ENCODE data around the gene AIFM2.

AIFM2 gene

DNA sequence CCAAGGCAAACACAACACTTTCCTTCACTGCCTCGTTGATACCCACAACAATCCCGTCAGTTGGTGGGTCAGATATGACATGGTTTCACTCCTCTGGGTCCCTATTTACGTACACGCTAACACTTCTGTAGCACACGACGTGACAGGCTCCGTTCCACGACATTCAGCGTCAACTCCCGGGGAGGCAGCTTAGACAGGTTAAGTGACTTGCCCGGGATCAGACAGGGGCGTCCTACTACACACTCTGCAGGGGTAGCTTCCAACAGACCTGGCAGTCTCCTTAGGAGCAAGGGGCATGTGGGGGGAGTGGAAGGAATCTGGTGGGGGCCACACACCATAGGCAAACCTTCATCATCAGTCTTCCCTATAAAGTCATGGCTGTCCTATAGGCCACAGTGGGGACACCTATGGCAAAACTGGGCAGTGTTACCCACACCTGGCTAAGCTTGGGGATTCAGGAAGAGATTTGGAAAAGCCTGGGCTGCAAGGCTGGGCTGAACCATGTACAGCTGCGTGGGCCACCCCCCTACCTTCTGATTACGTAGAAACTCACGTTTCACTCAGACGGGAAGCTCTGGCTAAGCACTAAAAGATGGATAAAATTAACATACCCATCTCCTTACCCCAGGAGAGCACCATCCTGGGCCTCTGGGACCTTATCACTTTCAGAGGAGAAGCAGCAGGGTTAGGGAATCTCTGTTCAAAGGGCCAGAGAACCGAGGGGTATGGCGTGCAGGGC, 11.9 kb upstream of the AIFM2 start:
- Histone ChIP-seq H4K20me1 (ENCODE audit: control insufficient read depth, insufficient read depth, low read depth, low read length) (0 out of 2 replicates have a peak, but pooled peaks cover 6% of the 10 kb centered on the region), H3K4me3 (ENCODE audit: low read length) (peak overlapping the region; percentile 80), H3K9me3 (ENCODE audit: control insufficient read depth, insufficient read depth, low read length) (no peaks in the 10 kb centered on the region), H3K4me2 (ENCODE audit: low read length) (peak overlapping the region; percentile 70), H3F3A (ENCODE audit: control insufficient read depth, insufficient read depth) (peaks cover 21% of the 10 kb centered on the region), H3K27ac (ENCODE audit: low read depth, low read length) (no peak overlapping the region), H3K4me1 (ENCODE audit: control insufficient read depth, low read length) (peaks cover 32% of the 10 kb centered on the region), H3K9me2 (replicated peaks; ENCODE audit: control insufficient read depth, low read length) (no peaks in the 10 kb centered on the region), H3K36me3 (ENCODE audit: control insufficient read depth, low read length) (peaks cover 56% of the 10 kb centered on the region), H3K79me2 (ENCODE audit: control insufficient read depth, low read length) (peaks cover 52% of the 10 kb centered on the region), H3K27me3 (ENCODE audit: control insufficient read depth, low read length) (no peaks in the 10 kb centered on the region)
- TF ChIP-seq EZH2phosphoT487 (IDR thresholded peaks at IDR 0.05; ENCODE audit: borderline replicate concordance, low read length) = no peak
- TF ChIP-seq, protein P1, sequence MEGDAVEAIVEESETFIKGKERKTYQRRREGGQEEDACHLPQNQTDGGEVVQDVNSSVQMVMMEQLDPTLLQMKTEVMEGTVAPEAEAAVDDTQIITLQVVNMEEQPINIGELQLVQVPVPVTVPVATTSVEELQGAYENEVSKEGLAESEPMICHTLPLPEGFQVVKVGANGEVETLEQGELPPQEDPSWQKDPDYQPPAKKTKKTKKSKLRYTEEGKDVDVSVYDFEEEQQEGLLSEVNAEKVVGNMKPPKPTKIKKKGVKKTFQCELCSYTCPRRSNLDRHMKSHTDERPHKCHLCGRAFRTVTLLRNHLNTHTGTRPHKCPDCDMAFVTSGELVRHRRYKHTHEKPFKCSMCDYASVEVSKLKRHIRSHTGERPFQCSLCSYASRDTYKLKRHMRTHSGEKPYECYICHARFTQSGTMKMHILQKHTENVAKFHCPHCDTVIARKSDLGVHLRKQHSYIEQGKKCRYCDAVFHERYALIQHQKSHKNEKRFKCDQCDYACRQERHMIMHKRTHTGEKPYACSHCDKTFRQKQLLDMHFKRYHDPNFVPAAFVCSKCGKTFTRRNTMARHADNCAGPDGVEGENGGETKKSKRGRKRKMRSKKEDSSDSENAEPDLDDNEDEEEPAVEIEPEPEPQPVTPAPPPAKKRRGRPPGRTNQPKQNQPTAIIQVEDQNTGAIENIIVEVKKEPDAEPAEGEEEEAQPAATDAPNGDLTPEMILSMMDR (IDR thresholded peaks at IDR 0.05; ENCODE audit: low read depth, low read length, poor library complexity, severe bottlenecking) = no peak

DNA sequence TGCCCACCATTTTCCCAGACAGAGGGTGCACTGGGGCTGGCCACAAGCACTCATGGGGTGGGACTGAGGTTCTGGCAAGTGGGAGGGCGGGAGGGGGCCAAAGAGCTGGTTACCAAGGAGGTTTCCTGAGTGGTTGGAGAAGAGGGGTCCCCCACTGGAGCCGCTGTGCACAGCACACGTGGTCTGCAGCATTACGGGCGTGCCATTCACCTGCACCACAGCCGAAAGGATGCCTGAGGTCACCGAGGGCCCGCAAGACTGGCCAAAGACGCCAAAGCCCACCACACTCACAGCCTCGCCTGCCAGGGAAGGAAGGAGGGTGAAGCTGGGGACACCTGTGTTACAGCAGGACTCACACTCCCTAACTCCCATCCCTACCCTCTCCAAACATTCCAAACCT, 9.9 kb upstream of the AIFM2 start:
- H3K9me3 ChIP-seq (ENCODE audit: control insufficient read depth, insufficient read depth, low read length) = no peaks in the 10 kb centered on the region
- no peaks in the 10 kb centered on the region for H3K27me3 ChIP-seq (ENCODE audit: control insufficient read depth, low read length)
- peaks cover 21% of the 10 kb centered on the region for H3K4me1 ChIP-seq (ENCODE audit: control insufficient read depth, low read length)
- peaks cover 16% of the 10 kb centered on the region for H3F3A ChIP-seq (ENCODE audit: control insufficient read depth, insufficient read depth)
- no peak overlapping the region for H3K4me2 ChIP-seq (ENCODE audit: low read length)
- TF ChIP-seq, protein P1 (IDR thresholded peaks at IDR 0.05; ENCODE audit: low read depth, low read length, poor library complexity, severe bottlenecking) = no peak
- TF ChIP-seq EZH2phosphoT487 (IDR thresholded peaks at IDR 0.05; ENCODE audit: borderline replicate concordance, low read length) = no peak
- peaks cover 50% of the 10 kb centered on the region for H3K36me3 ChIP-seq (ENCODE audit: control insufficient read depth, low read length)
- H3K27ac ChIP-seq (ENCODE audit: low read depth, low read length) = no peak overlapping the region
- no peak overlapping the region for H3K4me3 ChIP-seq (ENCODE audit: low read length)
- peaks cover 40% of the 10 kb centered on the region for H3K79me2 ChIP-seq (ENCODE audit: control insufficient read depth, low read length)
- H4K20me1 ChIP-seq (ENCODE audit: control insufficient read depth, insufficient read depth, low read depth, low read length) = 0 out of 2 replicates have a peak, but pooled peaks cover 6% of the 10 kb centered on the region
- H3K9me2 ChIP-seq (replicated peaks; ENCODE audit: control insufficient read depth, low read length) = no peaks in the 10 kb centered on the region

DNA sequence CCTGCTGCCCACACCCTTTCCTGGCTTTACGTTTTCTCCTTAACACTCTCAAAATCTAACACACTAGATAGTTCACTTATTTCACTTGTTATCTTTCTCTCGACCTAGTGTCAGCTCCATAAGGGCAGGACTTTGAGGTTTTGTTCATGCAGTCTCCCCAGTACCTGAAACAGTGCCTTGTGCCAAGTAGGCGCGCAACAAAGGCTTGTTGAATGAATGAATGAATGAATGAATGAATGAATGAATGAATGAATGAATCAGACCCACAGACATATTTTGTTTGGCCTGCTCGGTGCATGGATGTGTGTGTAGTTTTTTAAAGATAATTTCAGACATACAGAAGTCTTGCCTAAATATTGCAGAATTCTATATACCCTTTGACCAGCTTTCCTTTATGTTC, 7.7 kb upstream of the AIFM2 start:
- TF ChIP-seq, protein P1 (IDR thresholded peaks at IDR 0.05; ENCODE audit: low read depth, low read length, poor library complexity, severe bottlenecking) = no peak
- TF ChIP-seq EZH2phosphoT487 (IDR thresholded peaks at IDR 0.05; ENCODE audit: borderline replicate concordance, low read length) = no peak
- Histone ChIP-seq H3K9me3 (ENCODE audit: control insufficient read depth, insufficient read depth, low read length) (no peaks in the 10 kb centered on the region), H4K20me1 (ENCODE audit: control insufficient read depth, insufficient read depth, low read depth, low read length) (0 out of 2 replicates have a peak, but pooled peaks cover 6% of the 10 kb centered on the region), H3K79me2 (ENCODE audit: control insufficient read depth, low read length) (peaks cover 30% of the 10 kb centered on the region), H3K4me2 (ENCODE audit: low read length) (no peak overlapping the region), H3K27ac (ENCODE audit: low read depth, low read length) (no peak overlapping the region), H3F3A (ENCODE audit: control insufficient read depth, insufficient read depth) (peaks cover 10% of the 10 kb centered on the region), H3K9me2 (replicated peaks; ENCODE audit: control insufficient read depth, low read length) (no peaks in the 10 kb centered on the region), H3K36me3 (ENCODE audit: control insufficient read depth, low read length) (peaks cover 49% of the 10 kb centered on the region), H3K27me3 (ENCODE audit: control insufficient read depth, low read length) (no peaks in the 10 kb centered on the region), H3K4me1 (ENCODE audit: control insufficient read depth, low read length) (peaks cover 12% of the 10 kb centered on the region), H3K4me3 (ENCODE audit: low read length) (no peak overlapping the region)

Data from DOHH2 (cell line).